ENCODE results near the gene CPHXL2. TPM values are rescaled to one million over a fixed set of nuclear protein-coding genes. Genes with fewer than 3 reads are reported as not detected.

The CPHXL2 gene
- total RNA-seq (not detected), polyA plus RNA-seq (not detected)

- Histone ChIP-seq H3K4me3 (no peak within 1 kb of the TSS), H3K36me3 (no peaks in the 10 kb centered on the region), H3K27ac (no peak within 1 kb of the TSS), H3K27me3 (no peaks in the 10 kb centered on the region), H3K9me3 (no peaks in the 10 kb centered on the region), H3K4me1 (no peaks in the 10 kb centered on the region)
- intact Hi-C loops (cut with DNase I) = no loop called here
- DNase-seq = no peak
- 92 to 96% methylated on average over 4 of the region's 4 CpGs for WGBS, 2 donors
- TF ChIP-seq POLR2A (IDR thresholded peaks at IDR 0.05) (no peak), CTCF (IDR thresholded peaks at IDR 0.05) (no peak)
These were observed at the start of gene CPHXL2 for GRCh38 chr16:75676909-75677308. TSS of gene CPHXL2 (minus strand) at chr16:75677009. CDS start at chr16:75676999, 10 bp downstream.

GRCh38 chr16:75726390-75726789, 49.6 kb upstream of the CPHXL2 start, which contains the start of gene CPHXL:
TSS of gene CPHXL (minus strand) at chr16:75726490. CDS start at chr16:75726442, 48 bp downstream.
- TF ChIP-seq POLR2A (IDR thresholded peaks at IDR 0.05) (no peak), POLR2AphosphoS5 (IDR thresholded peaks at IDR 0.05) (no peak), CTCF (IDR thresholded peaks at IDR 0.05) (no peak), EP300 (IDR thresholded peaks at IDR 0.05) (no peak)
- no peaks in the 10 kb centered on the region for H3K9me3 ChIP-seq
- intact Hi-C loops (cut with DNase I) = no loop called here
- no peak within 1 kb of the TSS for H3K4me3 ChIP-seq
- H3K36me3 ChIP-seq = no peaks in the 10 kb centered on the region
- H3K27me3 ChIP-seq = no peaks in the 10 kb centered on the region
- no peak for DNase-seq
- H3K27ac ChIP-seq = no peak within 1 kb of the TSS
- H3K4me1 ChIP-seq = no peaks in the 10 kb centered on the region
- WGBS, 2 donors = 85 to 91% methylated on average over 5 of the region's 5 CpGs

GRCh38 chr16:75718452-75718851, 41.6 kb upstream of the CPHXL2 start:
- Histone ChIP-seq H3K4me1 (no peaks in the 10 kb centered on the region), H3K36me3 (no peaks in the 10 kb centered on the region), H3K27ac (no peak overlapping the region), H3K27me3 (no peaks in the 10 kb centered on the region), H3K9me3 (no peaks in the 10 kb centered on the region), H3K4me3 (no peak overlapping the region)
- no peak for TF ChIP-seq CTCF (IDR thresholded peaks at IDR 0.05)
- intact Hi-C loops (cut with DNase I) = no loop called here
- 86 to 88% methylated on average over 4 of the region's 4 CpGs for WGBS, 2 donors
- DNase-seq = no peak

- intact Hi-C loops (cut with DNase I) = no loop called here
- no peak for DNase-seq
- no peak for TF ChIP-seq POLR2A (IDR thresholded peaks at IDR 0.05)
- no peak for TF ChIP-seq POLR2AphosphoS5 (IDR thresholded peaks at IDR 0.05)
- TF ChIP-seq EP300 (IDR thresholded peaks at IDR 0.05) = no peak
- TF ChIP-seq CTCF (IDR thresholded peaks at IDR 0.05) = no peak
- no peaks in the 10 kb centered on the region for H3K36me3 ChIP-seq
- H3K9me3 ChIP-seq = no peaks in the 10 kb centered on the region
- no peak overlapping the region for H3K27ac ChIP-seq
- no peaks in the 10 kb centered on the region for H3K4me1 ChIP-seq
- H3K4me3 ChIP-seq = no peak overlapping the region
- H3K27me3 ChIP-seq = no peaks in the 10 kb centered on the region
These were observed 37.9 kb upstream of the CPHXL2 start for GRCh38 chr16:75714661-75715060.

GRCh38 chr16:75710344-75710743, 33.5 kb upstream of the CPHXL2 start:
- no peak overlapping the region for H3K4me3 ChIP-seq
- no peaks in the 10 kb centered on the region for H3K27me3 ChIP-seq
- TF ChIP-seq CTCF (IDR thresholded peaks at IDR 0.05) (no peak), EP300 (IDR thresholded peaks at IDR 0.05) (no peak), POLR2A (IDR thresholded peaks at IDR 0.05) (no peak), POLR2AphosphoS5 (IDR thresholded peaks at IDR 0.05) (no peak)
- no peaks in the 10 kb centered on the region for H3K4me1 ChIP-seq
- no peak overlapping the region for H3K27ac ChIP-seq
- intact Hi-C loops (cut with DNase I) = no loop called here
- 96% methylated on average over 2 of the region's 2 CpGs for WGBS, 2 donors
- DNase-seq = no peak
- no peaks in the 10 kb centered on the region for H3K36me3 ChIP-seq
- no peaks in the 10 kb centered on the region for H3K9me3 ChIP-seq

All from sigmoid colon (tissue), 7 donors.